Measurements from ENCODE around the gene IRX3. TPM values are rescaled to one million over a fixed set of nuclear protein-coding genes. Genes with fewer than 3 reads are reported as not detected.

IRX3 gene
- total RNA-seq, 2 donors from 2014 or later, result 15.6 to 16.4 TPM

DNA sequence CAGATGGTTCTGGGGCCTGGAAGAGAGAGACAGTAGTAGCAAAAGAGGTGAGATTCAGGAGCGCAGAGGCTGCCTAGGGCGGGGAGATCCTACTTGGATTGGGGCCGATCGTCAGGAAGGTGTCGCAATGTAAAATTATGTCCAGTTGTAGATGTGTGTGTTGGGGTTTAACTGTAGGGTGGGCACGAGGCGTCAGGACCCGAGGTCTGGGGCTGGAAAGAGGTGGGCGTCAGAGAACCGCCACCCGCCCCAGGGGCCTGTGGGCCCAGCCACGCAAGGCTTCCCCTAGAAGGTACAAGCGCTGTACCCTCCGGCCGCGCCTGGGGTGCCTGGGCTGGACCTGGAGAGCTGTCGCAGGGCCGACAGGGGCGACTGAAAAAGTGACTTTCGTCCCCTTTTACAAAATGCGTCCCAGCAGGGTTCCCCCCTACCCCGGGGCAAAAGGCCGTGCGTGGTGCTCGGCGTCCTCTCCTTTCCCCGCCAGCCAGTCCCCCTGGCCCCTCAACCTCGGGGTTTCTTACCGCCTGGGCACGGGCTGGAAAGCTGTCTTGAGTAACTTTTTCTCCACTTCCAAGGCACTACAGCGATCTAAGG is 2.8 kb downstream of the IRX3 start:
- Histone ChIP-seq H3K4me3 (ENCODE audit: low read length) (peak overlapping the region; percentile 76), H3K36me3 (ENCODE audit: control insufficient read depth, insufficient read depth, low read length) (no peaks in the 10 kb centered on the region), H3K27ac (ENCODE audit: low read depth, low read length) (no peak overlapping the region), H3K9me3 (ENCODE audit: control insufficient read depth, low read length) (no peaks in the 10 kb centered on the region), H3K9ac (ENCODE audit: extremely low read depth, low read length, poor library complexity, severe bottlenecking) (no peak overlapping the region), H3K27me3 (ENCODE audit: control insufficient read depth, insufficient read depth, low read length, poor library complexity, severe bottlenecking) (peaks cover 78% of the 10 kb centered on the region), H3K4me1 (ENCODE audit: control insufficient read depth, insufficient read depth, low read length) (no peaks in the 10 kb centered on the region)
- Mint-ChIP-seq H3K27ac (no peak overlapping the region), H3K36me3 (ENCODE audit: low read depth) (peaks cover 16% of the 10 kb centered on the region), H3K27me3 (ENCODE audit: insufficient read depth) (peaks cover 83% of the 10 kb centered on the region), H3K4me3 (peak overlapping the region; percentile 79), H3K4me1 (peaks cover 21% of the 10 kb centered on the region), H3K9me3 (no peaks in the 10 kb centered on the region)
- no peak for DNase-seq
- TF ChIP-seq, protein P1, sequence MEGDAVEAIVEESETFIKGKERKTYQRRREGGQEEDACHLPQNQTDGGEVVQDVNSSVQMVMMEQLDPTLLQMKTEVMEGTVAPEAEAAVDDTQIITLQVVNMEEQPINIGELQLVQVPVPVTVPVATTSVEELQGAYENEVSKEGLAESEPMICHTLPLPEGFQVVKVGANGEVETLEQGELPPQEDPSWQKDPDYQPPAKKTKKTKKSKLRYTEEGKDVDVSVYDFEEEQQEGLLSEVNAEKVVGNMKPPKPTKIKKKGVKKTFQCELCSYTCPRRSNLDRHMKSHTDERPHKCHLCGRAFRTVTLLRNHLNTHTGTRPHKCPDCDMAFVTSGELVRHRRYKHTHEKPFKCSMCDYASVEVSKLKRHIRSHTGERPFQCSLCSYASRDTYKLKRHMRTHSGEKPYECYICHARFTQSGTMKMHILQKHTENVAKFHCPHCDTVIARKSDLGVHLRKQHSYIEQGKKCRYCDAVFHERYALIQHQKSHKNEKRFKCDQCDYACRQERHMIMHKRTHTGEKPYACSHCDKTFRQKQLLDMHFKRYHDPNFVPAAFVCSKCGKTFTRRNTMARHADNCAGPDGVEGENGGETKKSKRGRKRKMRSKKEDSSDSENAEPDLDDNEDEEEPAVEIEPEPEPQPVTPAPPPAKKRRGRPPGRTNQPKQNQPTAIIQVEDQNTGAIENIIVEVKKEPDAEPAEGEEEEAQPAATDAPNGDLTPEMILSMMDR (conservative IDR thresholded peaks at IDR 0.05), result no peak
- whole genome bisulfite sequencing, 2 experiments (ENCODE audit: insufficient coverage in 1 of 2, insufficient read length in 1 of 2), result 9 to 14% methylated on average over 17 to 31 of the region's 31 CpGs

DNA sequence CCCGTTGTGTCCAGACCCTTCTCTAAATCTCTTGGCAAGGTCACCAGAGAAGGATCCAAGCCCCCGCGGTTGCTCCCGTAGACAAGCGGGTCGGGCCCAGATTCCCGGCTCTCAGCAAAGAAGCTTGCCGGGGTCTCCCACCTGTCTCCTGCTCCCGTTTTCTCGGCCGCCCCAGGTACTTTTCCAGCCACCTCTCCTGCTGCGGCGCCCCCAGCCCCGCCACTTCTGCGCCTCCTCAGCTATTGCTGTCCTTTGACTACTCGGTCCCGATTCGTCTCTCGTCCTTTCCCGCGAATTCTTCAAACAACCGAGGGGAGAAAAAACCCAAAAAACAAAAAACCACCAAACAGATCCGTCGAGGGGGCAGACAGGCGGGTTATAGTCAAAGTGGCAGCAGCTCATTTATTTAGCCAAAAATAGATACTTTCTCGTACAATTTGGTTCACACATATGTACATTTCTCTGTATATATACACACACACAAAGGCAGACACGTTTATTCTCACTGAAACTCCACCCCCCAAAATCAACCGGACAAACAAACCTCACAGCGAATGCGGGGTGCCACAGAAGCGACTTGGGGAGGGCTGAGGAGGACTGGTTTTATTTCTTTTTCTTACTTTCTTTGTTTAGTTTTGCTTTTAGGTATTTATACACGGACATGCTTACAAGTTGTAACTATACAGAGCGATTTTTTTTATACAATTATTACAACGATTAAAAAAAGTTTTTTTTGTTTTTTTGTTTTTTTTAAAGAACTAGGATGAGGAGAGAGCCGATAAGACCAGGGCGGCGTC is 3.5 kb downstream of the IRX3 start:
- peak overlapping the region; percentile 76 for H3K4me3 ChIP-seq (ENCODE audit: low read length)
- peaks cover 71% of the 10 kb centered on the region for H3K27me3 ChIP-seq (ENCODE audit: control insufficient read depth, insufficient read depth, low read length, poor library complexity, severe bottlenecking)
- peak; percentile 74 for DNase-seq
- no peaks in the 10 kb centered on the region for H3K9me3 Mint-ChIP-seq
- TF ChIP-seq, protein P1 (conservative IDR thresholded peaks at IDR 0.05), result no peak
- peaks cover 22% of the 10 kb centered on the region for H3K4me1 Mint-ChIP-seq
- H3K9ac ChIP-seq (ENCODE audit: extremely low read depth, low read length, poor library complexity, severe bottlenecking), result no peak overlapping the region
- H3K27ac ChIP-seq (ENCODE audit: low read depth, low read length), result no peak overlapping the region
- no peaks in the 10 kb centered on the region for H3K36me3 ChIP-seq (ENCODE audit: control insufficient read depth, insufficient read depth, low read length)
- H3K4me3 Mint-ChIP-seq, result peak overlapping the region; percentile 79
- H3K27me3 Mint-ChIP-seq (ENCODE audit: insufficient read depth), result peaks cover 81% of the 10 kb centered on the region
- H3K4me1 ChIP-seq (ENCODE audit: control insufficient read depth, insufficient read depth, low read length), result no peaks in the 10 kb centered on the region
- peaks cover 16% of the 10 kb centered on the region for H3K36me3 Mint-ChIP-seq (ENCODE audit: low read depth)
- WGBS, 2 experiments (ENCODE audit: insufficient coverage in 1 of 2, insufficient read length in 1 of 2), result 14 to 15% methylated on average over 22 to 34 of the region's 37 CpGs
- no peak overlapping the region for H3K27ac Mint-ChIP-seq
- H3K9me3 ChIP-seq (ENCODE audit: control insufficient read depth, low read length), result no peaks in the 10 kb centered on the region

DNA sequence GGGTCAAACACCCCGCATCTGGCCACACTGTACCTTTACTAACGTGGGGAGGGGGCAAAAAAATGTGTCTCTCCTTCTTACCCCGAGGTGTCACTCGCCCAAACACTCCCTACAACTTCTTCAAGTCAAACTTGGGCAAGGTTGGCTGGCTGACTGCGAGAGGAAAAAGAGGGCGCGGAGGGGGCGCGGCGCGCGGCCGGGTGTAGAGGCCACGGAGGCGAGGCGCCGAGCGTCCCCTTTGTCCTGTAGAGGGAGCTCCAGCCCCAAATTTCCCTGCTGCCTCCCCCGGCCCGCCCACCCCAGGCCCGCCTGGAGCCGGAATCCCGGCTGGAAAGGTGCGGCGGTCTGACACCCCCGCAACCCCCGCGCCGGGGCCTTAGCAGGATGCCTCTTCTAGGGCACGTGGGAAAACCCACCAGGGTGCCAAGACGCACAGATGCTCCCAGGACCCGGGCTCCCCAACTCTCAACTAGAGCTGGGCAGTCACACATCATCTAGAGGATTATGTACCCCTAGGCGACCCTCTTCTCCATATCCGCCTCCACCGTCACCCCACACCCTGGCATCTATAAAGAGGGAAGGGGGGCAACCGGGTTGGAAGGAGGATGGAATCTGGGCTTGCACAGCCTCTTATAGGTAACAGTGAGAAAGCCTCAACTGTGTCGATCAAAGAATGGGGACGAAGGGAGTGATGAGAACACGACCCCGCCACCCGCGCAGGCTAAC is 4.2 kb downstream of the IRX3 start:
- Histone ChIP-seq H3K9me3 (ENCODE audit: control insufficient read depth, low read length) (no peaks in the 10 kb centered on the region), H3K4me1 (ENCODE audit: control insufficient read depth, insufficient read depth, low read length) (no peaks in the 10 kb centered on the region), H3K36me3 (ENCODE audit: control insufficient read depth, insufficient read depth, low read length) (no peaks in the 10 kb centered on the region), H3K9ac (ENCODE audit: extremely low read depth, low read length, poor library complexity, severe bottlenecking) (no peak overlapping the region), H3K27me3 (ENCODE audit: control insufficient read depth, insufficient read depth, low read length, poor library complexity, severe bottlenecking) (peaks cover 64% of the 10 kb centered on the region), H3K27ac (ENCODE audit: low read depth, low read length) (no peak overlapping the region), H3K4me3 (ENCODE audit: low read length) (peak overlapping the region; percentile 76)
- Mint-ChIP-seq H3K27me3 (ENCODE audit: insufficient read depth) (peaks cover 74% of the 10 kb centered on the region), H3K27ac (no peak overlapping the region), H3K36me3 (ENCODE audit: low read depth) (peaks cover 16% of the 10 kb centered on the region), H3K9me3 (no peaks in the 10 kb centered on the region), H3K4me1 (peaks cover 28% of the 10 kb centered on the region), H3K4me3 (peak overlapping the region; percentile 79)
- TF ChIP-seq, protein P1 (conservative IDR thresholded peaks at IDR 0.05), result peak; percentile 92
- 4 to 5% methylated on average over 11 to 37 of the region's 42 CpGs for WGBS, 2 experiments (ENCODE audit: insufficient coverage in 1 of 2, insufficient read length in 1 of 2)
- peak; percentile 90 for DNase-seq
